Suprapubic skin (tissue), 4 donors: ENCODE data around the gene KCNIP4. TPM values are rescaled to one million over a fixed set of nuclear protein-coding genes. Genes with fewer than 3 reads are reported as not detected.

Experiments used
- DNase-seq, 2 donors: peaks; one replicate each; pipeline ENCODE4 v3.0.0-alpha.2; 2019; ENCODE audit warnings: low spot score in 2 of 2
- H3K27ac ChIP-seq: fragments of 200-600 bp; sonication (generic); one replicate; pipeline ENCODE4 v1.5.1; 2019
- H3K27me3 ChIP-seq: fragments of 200-600 bp; sonication (generic); one replicate; pipeline ENCODE4 v1.5.1; 2019
- H3K36me3 ChIP-seq: fragments of 200-600 bp; sonication (generic); one replicate; pipeline ENCODE4 v1.5.1; 2019
- H3K4me1 ChIP-seq: fragments of 200-600 bp; sonication (generic); one replicate; pipeline ENCODE4 v1.5.1; 2019
- H3K4me3 ChIP-seq: fragments of 200-600 bp; sonication (generic); one replicate; pipeline ENCODE4 v1.5.1; 2019; ENCODE audit warnings: mild to moderate bottlenecking
- H3K9me3 ChIP-seq: fragments of 200-600 bp; sonication (generic); one replicate; pipeline ENCODE4 v1.5.1; 2019
- EP300 ChIP-seq: sonication (generic); formaldehyde crosslinking; IDR thresholded peaks from one replicate; pipeline ENCODE4 v1.6.1; 2017; ENCODE audit warnings: antibody characterized with exemption
- POLR2A ChIP-seq, 2 donors: fragments of 450-650 bp; IDR thresholded peaks; one replicate each; pipeline ENCODE4 v1.6.1; 2017; ENCODE audit warnings: antibody characterized with exemption in 2 of 2, mild to moderate bottlenecking in 2 of 2, moderate library complexity in 2 of 2
- POLR2AphosphoS5 ChIP-seq, 3 donors: sonication (generic); formaldehyde crosslinking; IDR thresholded peaks; one replicate each; pipeline ENCODE4 v1.6.1; 2017; ENCODE audit warnings: antibody characterized with exemption in 3 of 3
- WGBS: methylation state at CpG from one replicate; pipeline ENCODE4 v1.1.5; 2018; 5-methylcytosine and 5-hydroxymethylcytosine counted together
- total RNA-seq, 4 donors: library from RNA; depleted of rRNA; stranded (reverse); fragments of >200 nt; gene quantifications; one replicate each; pipeline ENCODE4 v1.1.0, GENCODE V29; 2016
- TF ChIP-seq, protein P1 (sequence below), 2 donors: fragments of 200-600 bp in 1 of 2; fragments of 450-650 bp in 1 of 2; sonication (generic) in 1 of 2; IDR thresholded peaks; one replicate each; pipeline ENCODE4 v1.5.1; 2016 to 2019; ENCODE audit warnings: antibody characterized with exemption in 2 of 2, mild to moderate bottlenecking in 1 of 2, moderate library complexity in 1 of 2

Gene KCNIP4
- total RNA-seq, 4 donors from 2014 or later = not detected

DNA sequence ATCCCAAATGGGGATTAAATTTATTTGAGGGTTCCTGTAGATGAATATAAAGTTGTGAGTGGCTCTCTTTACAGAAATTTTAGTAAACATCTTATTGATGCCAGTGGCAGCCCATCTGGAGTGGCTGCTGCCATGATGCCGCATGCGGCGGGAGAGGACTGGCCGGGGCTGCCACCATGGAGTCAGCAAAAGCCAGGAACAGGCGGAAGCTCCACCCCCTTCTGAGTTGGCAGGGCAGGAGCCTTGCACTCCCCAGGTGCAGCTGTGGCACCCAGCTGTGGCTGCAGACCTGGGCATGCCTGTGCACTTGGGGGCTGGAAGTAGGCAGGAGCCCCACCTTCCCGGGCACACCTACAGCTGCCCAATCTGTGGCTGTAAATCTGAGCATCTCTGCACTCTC is 92.3 kb downstream of the KCNIP4 start:
- no peak overlapping the region for H3K27ac ChIP-seq
- no peak for DNase-seq
- no peaks in the 10 kb centered on the region for H3K4me1 ChIP-seq
- H3K4me3 ChIP-seq = no peak overlapping the region
- 58% methylated on average over 5 of the region's 6 CpGs for WGBS
- TF ChIP-seq EP300 (no peak), POLR2AphosphoS5 (IDR thresholded peaks at IDR 0.05) (no peak), POLR2A (IDR thresholded peaks at IDR 0.05) (no peak)
- TF ChIP-seq, protein P1, sequence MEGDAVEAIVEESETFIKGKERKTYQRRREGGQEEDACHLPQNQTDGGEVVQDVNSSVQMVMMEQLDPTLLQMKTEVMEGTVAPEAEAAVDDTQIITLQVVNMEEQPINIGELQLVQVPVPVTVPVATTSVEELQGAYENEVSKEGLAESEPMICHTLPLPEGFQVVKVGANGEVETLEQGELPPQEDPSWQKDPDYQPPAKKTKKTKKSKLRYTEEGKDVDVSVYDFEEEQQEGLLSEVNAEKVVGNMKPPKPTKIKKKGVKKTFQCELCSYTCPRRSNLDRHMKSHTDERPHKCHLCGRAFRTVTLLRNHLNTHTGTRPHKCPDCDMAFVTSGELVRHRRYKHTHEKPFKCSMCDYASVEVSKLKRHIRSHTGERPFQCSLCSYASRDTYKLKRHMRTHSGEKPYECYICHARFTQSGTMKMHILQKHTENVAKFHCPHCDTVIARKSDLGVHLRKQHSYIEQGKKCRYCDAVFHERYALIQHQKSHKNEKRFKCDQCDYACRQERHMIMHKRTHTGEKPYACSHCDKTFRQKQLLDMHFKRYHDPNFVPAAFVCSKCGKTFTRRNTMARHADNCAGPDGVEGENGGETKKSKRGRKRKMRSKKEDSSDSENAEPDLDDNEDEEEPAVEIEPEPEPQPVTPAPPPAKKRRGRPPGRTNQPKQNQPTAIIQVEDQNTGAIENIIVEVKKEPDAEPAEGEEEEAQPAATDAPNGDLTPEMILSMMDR (IDR thresholded peaks at IDR 0.05) = no peak
- H3K36me3 ChIP-seq = no peaks in the 10 kb centered on the region
- H3K27me3 ChIP-seq = no peaks in the 10 kb centered on the region
- H3K9me3 ChIP-seq = no peaks in the 10 kb centered on the region

DNA sequence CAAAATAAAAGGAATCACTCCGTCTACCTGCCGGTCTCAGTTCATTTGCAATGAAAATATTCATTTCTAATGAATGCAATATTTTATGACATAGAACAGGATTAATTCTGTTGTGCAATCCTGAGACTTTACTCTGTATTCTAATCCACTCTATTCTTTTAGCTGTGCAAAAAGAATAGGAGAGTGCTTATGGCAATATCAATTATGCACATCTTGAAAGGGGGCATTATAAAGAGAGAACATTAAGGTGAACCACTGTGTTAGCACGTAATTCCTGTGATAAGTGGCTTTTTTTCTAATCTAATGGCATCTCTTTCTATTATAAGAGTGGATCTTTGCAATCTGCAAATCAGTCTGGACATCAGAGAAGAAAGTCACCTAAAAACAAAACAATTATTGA is 99.5 kb downstream of the KCNIP4 start:
- WGBS = 80% methylated on average over 3 of the region's 3 CpGs
- no peaks in the 10 kb centered on the region for H3K9me3 ChIP-seq

DNA sequence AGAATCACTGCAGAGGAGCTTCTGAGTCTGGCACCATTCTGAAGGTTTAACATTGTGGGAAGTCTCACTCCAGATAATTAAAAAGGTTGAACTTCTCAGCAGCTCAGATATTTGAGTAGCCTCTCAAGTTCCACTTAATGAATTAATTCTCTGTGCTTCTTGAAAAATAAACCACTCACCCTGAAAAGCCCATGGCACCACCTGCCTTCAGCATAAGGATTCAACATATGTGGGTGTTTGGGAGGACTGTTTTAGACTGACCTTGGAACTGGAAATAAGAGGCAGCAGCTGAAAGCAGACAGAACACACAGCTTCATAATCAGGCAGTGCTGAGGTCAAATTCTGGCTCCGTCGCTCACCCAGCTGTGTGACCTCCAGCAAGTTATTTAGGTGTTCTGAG is 100.6 kb downstream of the KCNIP4 start:
- H3K27me3 ChIP-seq = no peaks in the 10 kb centered on the region
- TF ChIP-seq POLR2AphosphoS5 (IDR thresholded peaks at IDR 0.05) (no peak), POLR2A (IDR thresholded peaks at IDR 0.05) (no peak), EP300 (no peak)
- TF ChIP-seq, protein P1 (IDR thresholded peaks at IDR 0.05) = no peak
- WGBS = 94% methylated on average over 2 of the region's 2 CpGs
- H3K4me1 ChIP-seq = no peaks in the 10 kb centered on the region
- no peak overlapping the region for H3K27ac ChIP-seq
- H3K9me3 ChIP-seq = no peaks in the 10 kb centered on the region
- DNase-seq = no peak
- H3K4me3 ChIP-seq = no peak overlapping the region
- H3K36me3 ChIP-seq = no peaks in the 10 kb centered on the region

More for the DNA sequence above, 99.5 kb downstream of the KCNIP4 start:
- no peak for DNase-seq
- Histone ChIP-seq H3K4me3 (no peak overlapping the region), H3K27ac (no peak overlapping the region), H3K27me3 (no peaks in the 10 kb centered on the region), H3K36me3 (no peaks in the 10 kb centered on the region), H3K4me1 (no peaks in the 10 kb centered on the region)
- TF ChIP-seq, protein P1 (IDR thresholded peaks at IDR 0.05) = no peak
- TF ChIP-seq POLR2AphosphoS5 (IDR thresholded peaks at IDR 0.05) (no peak), EP300 (no peak)

- Histone ChIP-seq H3K36me3 (no peaks in the 10 kb centered on the region), H3K4me3 (no peak overlapping the region), H3K27me3 (no peaks in the 10 kb centered on the region), H3K27ac (no peak overlapping the region), H3K9me3 (no peaks in the 10 kb centered on the region), H3K4me1 (no peaks in the 10 kb centered on the region)
- 71% methylated on average over 4 of the region's 4 CpGs for WGBS
- TF ChIP-seq EP300 (no peak), POLR2AphosphoS5 (IDR thresholded peaks at IDR 0.05) (no peak), POLR2A (IDR thresholded peaks at IDR 0.05) (no peak)
- TF ChIP-seq, protein P1 (IDR thresholded peaks at IDR 0.05) = no peak
- DNase-seq = no peak
Observed at GRCh38 chr4:21845663-21846062, 102.9 kb downstream of the KCNIP4 start.

DNA sequence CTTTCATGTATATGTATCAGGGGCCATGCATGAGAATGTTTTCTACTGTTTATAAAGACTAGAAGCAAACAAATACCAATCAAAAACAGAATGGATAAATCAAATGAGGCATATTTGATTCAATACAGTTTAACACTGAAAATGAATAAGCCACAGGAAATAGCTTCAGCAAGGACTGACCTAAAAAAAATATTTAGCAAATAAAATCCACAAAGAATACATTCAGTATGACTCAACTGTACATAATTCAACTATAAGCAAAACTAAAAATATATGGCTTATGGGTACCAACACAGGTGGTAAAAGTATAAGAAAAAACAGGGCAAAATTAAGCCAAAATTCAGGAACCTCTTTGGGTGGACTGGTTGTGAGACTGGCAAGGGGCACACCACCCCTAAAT is 112.9 kb downstream of the KCNIP4 start:
- no peaks in the 10 kb centered on the region for H3K27me3 ChIP-seq
- H3K9me3 ChIP-seq = no peaks in the 10 kb centered on the region
- DNase-seq = no peak
- no peaks in the 10 kb centered on the region for H3K4me1 ChIP-seq
- no peak overlapping the region for H3K27ac ChIP-seq
- H3K4me3 ChIP-seq = no peak overlapping the region
- TF ChIP-seq, protein P1 (IDR thresholded peaks at IDR 0.05) = no peak
- TF ChIP-seq EP300 = no peak
- TF ChIP-seq POLR2A (IDR thresholded peaks at IDR 0.05) = no peak
- TF ChIP-seq POLR2AphosphoS5 (IDR thresholded peaks at IDR 0.05) = no peak
- no peaks in the 10 kb centered on the region for H3K36me3 ChIP-seq
